NCI-H1105 (cell line): ENCODE data around the gene TBC1D2.
"Not testable (repeated sequence)": the region's sequence is repeated elsewhere in the genome, so short reads cannot be mapped to it uniquely, and the experiment has no call there.

ENCODE experiments used
- DNase-seq: peaks from one replicate; lab custom pipeline; 2025; lab: John Stamatoyannopoulos, UW

TBC1D2 gene

DNA sequence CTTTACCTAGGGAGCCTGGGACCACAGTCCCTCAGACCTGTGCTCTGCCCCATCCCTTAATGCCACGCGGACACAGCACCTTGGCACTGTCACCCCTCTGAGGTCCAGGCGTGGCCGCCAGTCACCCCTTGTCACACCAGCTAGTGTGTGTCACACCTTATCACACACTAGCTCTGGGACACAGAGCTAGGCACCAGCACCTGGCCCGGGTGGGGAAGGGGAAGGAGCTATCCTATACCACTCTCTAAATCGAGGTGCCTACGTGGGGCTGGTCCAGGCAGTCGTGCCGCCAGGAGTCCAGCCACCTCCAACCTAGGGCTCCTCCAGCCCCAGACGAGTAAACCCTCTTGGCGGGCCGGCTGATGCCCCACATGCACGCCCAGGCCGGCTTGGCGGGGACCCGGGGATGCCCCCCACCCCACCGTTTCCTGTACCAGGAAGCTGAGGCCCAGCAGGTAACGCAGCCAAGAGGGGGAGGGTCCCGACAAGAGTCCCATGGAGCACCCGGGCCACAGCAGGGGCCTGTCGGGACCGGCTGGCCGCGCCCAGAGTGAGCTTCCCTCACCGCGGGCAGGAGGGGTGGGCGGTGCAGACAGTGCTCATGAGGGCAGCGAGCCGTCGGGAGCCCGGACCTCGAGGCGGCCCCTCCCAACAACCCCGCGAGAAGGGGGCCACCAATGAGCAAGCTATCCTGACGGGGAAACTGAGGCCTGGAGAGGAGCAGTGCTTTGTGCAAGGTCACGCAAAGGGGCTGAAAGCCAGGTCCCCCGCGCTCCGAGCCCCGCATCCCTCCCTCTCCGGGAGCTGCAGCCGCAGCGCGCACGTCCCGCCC, 63.6 kb downstream of the TBC1D2 start:
- no peak for DNase-seq

DNA sequence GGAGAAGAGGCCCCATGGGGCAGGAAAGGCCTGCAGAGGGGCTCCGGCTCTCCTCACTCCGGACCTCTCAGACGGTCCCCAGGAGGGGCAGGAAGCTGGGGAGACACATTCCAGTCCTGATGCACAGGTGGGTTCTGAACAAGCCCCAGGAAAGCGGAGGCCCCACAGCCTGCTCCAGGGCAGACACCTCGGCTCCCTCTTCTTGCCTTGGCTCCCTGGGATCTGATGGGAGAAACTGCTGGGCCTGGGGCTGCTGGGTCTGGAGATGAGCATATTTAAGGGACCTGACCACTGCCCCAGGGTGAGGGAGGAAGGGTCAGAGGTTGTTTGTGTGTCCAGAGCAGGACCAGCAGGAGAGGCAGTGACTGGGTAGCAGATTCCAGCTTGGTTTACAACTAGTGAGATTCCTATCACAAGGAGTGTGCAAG, 64.3 kb downstream of the TBC1D2 start:
- DNase-seq, result no peak

DNA sequence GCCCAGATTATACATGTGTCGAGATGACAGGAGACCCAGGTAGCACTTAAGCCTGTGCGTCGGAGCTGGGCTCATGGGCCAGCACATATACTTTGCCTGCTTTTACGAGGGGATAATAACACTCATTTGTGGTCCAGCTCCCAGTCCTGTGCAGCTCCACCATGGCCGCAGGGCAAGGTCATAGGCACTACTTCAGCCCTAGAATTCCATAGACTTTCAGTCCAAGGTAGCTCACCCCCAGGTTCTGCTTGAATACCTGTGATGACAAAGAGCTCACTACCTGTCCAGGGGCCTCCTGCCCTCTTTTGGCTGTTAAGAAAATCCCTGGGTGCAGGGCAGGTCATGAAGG, 64.7 kb downstream of the TBC1D2 start:
- no peak for DNase-seq

DNA sequence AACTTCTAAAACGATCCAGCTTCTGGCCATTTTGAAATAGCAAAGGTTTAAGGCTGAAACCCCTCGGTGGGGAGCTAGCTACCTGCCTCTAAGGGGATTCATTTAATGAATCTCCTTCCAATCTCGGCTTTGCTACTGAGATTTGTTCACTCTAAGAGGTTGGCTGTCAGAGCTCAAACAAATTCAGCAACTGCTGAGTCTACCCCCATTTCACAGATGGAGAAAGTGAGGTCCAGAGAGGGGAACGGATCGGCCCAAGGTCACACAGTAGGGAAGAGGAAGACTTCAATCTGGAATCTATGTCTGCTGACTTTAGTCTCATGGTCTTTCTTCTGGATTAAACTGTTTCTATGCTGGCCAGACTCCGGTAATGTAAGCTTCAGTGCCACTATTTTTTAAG, 66.0 kb downstream of the TBC1D2 start:
- DNase-seq, result no peak

DNA sequence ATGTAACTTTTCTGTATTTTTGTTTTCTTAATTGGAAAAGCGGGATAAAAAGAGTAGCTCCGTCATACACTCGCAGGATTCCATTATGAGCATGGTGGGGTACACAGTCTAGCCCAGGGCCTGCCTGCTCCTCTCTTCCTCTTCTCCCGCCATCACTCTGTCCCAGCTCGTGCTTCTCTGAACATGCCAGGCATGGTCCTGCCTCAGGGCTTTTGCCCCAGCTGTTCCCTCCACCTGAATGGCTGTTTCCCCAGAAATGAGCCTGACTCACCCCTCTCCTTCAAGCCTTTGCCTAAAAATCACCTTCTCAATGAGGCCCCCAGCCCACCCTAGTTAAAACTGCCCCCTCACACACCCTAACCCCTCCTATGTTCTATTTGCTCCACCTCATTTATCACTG, 67.5 kb downstream of the TBC1D2 start:
- no peak for DNase-seq

DNA sequence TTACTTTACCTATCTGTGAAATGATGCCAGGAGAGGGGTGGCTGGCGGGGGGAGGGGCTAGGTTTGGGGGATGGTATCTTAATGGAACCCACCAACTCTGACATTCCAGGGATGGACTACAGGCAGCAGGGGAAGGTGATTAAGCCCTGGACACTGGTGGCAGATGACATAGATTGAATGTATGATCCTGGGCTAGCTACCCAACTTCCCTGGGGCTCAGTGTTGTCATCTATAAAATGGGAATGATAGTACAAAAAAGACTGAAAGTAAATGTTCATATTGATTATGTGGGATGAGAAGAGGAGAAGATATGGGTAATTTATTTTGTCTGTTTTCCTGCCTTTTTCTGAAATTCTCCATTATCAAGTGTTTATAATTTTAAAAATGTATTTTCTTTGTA, 69.2 kb downstream of the TBC1D2 start:
- no peak for DNase-seq

DNA sequence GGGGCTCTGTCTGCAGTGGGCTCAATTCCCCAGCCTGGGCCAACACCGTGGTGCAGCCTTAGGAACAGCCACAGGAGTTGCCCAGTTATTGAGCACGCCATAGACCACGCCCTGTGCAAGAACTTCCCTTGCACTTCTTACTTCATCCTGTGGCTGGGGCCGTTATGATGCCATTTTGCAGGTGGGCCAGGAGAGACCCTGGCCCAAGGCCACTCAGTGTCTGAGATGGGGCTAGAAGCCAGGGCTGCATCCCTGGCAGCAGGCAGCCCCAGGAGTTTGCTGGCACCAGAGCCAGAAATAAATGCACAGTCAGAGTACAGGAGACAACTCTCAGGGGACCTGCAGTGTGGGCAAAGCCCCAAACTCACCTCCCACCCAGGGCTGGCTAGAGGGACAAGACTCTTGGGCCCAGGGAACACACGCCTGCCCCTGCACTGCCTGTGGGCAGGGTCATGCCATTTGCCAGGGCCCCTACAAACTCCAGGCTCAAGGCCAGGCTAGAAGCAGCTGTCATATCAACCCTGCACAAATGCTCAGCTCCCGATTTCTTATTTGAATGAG, 69.8 kb downstream of the TBC1D2 start:
- DNase-seq, result no peak

DNA sequence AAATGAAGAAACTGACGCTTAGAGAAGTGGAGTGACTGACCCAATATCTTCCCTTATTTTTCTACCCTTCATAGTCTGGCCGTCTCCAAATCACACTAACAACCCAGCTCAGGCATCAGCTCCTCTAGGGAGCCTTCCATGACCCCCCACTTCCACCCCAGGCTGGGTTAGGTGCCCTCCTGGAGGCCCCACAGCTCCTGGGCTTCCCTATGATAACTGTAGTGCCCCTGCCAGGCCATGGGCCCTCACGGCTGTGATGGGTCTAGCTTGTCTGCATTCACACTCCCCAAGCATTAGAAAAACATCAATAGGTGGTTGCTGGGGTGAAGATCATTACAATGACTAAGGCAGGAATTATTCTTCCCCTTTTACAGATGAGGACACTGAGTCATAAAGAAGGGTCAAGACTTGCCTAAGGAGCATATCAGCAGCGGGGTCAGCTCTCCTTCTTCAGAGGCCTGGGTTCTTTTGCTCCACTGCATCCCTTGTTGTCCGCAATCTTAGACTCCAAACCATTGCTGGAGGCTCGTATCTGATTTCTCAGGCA, 70.4 kb downstream of the TBC1D2 start:
- DNase-seq, result no peak

DNA sequence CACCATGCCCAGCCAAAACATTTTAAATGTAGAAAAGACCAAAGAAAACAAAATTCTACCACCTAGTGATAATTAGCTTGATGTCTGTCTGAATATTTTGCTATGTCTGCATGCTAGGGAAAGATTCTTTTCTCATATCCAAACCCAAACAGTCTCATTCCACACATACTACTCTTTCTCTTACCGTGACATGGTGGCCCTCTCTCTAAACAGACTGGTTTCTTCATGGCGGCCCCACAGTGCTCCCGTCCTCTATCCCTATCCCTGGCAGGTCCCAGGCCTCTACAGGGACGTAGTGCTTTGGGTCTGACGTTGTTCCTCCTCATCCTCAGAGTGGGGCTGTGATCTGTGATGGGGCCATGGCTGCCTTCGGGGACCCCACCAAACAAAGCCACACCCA, 71.1 kb downstream of the TBC1D2 start:
- no peak for DNase-seq

DNA sequence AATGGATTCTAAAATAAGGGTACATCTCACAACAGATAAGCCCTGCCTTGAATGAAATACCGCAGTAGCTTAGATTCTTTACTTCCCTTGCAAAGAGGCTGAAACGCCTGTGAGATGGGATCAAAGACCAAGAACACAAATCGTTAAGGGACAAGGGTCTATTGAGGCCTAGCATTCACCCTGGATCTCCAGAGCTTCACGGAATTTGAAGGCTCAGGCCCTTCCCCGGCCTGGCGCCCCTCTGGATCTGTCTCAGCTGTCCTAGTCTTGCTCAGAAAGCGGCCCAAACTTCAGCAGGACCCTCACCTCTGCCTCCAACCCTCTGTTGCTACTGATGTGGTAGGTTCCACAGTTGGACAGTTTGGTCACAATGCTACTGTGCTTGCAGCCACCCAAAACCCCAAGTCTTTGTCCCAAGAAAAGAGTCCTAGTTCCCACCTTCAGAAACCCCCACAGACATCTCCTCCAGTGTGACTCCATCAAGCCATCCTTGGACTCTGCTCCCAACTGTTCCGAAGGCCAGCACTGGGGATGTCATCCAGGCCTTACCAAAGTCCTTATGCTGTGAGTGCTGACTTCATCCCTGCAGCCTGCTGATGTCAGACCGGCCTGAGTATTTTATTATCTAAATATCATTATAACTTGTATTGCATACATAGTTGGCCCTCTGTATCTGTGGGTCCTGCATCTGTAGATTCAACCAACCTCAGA, 72.4 kb downstream of the TBC1D2 start:
- no peak for DNase-seq

DNA sequence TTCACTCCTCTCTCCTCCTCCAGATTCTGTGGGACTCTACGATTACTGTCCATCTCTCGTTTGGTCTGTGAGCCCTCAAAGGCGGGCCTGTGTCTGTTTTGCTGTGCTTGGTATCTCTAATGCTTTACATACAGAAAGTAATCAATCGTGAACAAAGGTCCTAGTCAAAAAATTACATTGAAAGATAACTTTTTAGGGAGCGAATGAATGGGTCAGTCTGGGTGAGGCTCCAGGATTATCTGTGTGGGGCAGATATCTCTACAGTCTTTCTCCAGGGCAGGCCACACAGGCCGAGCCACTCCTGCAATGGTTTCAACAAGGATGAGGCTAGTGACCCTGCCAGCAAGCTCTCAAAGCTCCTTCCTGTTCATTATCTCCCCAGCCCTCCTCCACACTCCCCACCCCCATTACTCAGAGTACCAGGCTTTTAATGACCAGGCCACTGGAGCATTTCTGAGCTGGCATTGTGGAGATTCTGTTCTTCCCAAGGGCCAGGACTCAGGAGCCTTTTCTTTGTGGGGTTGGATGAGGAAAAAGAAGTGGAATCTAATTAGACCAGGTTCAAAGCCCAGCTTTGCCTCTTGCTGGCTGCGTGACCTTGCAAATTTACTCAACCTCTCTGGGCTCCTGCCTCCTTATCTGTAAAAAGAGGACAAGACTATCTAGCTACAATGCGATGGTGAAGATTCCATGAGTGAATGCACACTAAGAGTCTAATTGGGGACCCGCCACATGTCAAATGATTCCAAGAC, 73.2 kb downstream of the TBC1D2 start:
- DNase-seq, result no peak

DNA sequence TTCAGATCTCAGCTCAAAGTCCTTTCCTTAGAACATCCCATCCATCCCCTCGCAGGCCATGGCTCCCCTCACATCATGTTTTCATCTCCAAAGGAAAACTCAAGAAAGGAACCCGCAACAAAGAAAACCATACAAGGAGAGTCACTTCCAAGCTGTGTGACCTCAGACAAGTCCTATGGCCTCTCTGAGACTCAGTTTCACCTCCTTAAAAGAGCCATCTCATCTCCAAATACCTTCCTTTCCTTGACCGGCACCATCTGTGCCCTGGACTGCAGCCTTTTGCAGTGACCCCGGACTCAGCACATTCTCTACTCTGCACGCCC, 73.7 kb downstream of the TBC1D2 start:
- no peak for DNase-seq

DNA sequence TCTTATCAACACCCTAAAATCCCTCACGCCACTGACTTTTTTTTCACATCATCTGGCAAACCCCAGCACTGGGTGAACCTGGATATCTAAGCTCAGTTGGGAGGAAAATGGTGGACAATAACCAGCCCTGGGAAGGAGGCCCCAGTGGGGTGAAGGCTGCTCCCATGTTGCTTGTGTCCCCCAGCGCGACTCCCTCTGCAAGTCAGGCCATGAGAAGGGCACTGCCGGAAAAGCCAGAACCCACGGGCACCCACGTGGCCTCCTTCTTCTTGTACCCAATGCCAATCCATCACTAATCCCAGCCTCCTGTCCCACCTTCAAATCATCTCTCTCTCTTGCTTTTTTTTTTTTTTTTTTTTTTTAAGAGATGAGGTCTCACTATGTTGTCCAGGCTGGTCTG, 74.5 kb downstream of the TBC1D2 start:
- no peak for DNase-seq

DNA sequence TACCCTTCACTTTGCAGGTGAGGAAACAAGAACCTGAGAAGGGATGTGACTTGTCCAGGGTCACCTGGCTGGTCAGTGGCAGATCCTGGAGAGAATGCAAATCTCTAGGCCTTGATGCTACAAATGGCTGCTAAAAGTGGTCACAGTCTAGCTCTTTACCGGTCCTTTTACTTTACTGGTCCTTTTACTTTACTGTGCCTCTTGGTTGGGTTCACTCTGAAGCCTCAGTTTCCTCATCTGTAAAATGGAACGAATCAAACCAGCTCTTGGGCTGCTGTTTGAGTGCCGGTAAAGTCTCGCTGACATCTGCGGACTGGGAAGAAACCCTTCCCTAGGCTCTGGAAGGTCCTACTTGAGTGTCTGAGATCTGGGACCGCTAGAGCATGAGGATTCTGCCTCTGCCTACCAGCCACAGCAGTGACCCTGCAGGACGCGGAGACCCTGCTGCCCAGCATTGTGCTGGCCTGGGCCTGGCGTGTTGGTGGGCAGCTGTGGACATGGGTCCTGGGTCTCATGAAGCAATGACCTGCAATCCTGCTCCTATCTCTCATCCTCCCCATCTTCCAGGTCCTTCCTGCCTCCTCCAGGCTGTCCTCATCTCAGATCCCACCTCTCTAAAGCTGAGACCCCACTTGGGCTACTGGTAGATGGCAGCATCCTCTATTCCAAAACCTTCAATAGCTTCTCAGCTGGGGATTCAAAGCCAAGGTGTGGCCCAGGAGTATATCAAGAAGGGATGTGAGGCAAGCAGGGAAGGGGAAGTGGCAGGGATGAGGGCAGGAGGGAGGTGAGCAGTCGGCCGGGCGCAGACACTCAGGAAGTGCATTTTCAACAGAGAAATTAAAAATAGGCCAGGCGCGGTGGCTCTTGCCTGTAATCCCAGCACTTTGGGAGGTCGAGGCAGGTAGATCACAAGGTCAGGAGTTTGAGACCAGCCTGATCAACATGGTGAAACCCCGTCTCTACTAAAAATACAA, 76.3 kb downstream of the TBC1D2 start:
- DNase-seq, result no peak

DNA sequence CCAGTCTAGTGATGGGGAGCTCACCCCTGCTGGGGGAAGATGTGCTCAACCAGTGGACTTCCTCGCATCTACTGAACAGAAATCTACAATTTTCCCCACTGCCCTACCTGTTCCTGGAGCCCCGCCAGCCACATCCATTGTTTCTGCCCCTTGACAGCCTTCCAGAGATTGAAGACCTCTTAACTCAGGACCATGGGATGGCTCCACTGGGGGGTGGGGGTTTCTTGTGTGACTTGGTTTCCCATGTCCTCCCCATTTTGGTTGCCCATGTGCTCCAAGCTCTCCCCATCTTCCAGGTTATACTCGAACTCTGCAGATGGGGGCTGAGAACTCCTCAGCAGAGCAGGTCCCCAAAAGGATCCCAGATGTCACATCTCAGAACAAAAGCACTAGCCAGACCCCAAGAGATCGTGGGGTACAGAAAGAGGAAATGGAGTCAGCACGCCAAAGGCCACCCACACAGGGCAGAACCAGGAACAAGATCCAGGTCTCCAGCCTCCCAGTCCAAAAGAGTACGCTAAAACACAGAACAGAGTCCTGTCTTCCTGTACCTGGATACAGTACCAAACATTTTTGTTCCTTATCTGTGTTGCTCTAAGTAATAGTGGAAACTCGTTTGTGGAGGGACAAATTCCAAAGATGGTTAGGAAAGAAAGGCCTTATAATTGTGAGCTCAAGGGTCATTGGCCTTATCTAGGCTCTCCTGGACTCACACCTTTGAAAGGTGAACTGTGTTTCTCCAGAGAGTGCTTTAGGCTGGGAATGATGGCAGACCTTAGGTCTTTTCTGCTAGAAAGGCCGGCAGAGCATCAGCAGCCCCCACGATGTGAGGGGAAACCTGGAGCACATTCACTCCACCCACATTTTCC, 78.8 kb downstream of the TBC1D2 start:
- DNase-seq, result no peak

DNA sequence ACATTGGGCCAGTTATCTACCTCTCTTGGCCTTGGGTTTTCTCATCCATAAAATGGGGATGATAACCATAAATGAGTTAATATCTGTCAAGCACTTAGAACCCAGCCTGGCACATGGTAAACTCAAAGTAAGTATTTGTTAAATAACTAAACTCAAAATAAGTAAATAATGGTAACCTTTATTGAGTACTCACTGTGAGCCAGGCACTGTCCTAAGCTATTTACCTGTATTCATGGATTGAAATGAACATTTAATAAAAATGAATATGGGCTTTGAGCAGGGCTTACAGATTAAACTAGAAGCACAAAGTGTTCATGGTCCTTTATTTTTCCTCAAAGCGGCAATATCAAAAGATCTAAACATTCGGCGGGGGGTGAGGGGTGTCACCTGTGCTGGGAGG, 79.7 kb downstream of the TBC1D2 start:
- DNase-seq, result no peak

DNA sequence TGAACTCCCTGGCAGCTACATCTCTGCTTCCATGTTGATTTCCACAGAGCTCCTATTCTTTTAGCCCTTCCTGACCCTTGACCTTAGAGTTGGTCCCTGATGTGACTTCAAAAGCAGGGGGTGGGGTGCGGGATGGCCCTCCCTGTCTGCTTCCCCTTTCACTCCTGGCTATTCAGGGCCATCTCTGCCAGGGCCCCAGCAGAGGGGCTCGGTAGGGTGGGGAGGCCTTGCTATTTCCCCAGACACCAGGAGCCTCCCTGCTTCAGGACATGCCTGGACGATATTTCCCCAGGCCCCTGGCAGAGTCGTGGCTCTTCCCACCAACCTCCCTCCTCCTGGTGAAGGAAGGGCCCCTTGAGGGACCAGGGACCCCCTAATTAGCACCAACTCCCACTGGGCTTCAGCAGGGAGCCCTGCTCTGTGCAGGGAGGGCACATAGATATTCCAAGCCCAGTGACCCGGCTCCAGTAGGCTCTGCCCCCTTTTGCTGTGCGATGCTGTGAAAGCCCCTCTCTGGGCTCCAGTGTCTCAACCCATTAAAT, 80.3 kb downstream of the TBC1D2 start:
- DNase-seq, result no peak

DNA sequence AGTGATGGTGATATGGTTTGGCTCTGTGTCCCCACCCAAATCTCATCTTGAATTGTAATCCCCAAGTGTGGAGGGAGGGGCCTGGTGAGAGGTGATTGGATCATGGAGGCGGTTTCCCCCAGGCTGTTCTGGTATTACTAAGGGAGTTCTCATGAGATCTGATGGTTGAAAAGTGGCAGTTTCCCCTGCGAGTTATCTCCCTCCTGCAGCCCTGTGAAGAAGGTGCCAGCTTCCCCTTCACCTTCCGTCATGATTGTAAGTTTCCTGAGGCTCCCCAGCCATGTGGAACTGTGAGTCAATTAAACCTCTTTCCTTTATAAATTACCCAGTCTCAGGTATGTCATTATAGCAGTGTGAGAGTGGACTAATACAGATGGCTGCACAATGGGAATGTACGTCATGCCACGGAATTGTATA, 80.9 kb downstream of the TBC1D2 start:
- DNase-seq, result not testable (repeated sequence)

DNA sequence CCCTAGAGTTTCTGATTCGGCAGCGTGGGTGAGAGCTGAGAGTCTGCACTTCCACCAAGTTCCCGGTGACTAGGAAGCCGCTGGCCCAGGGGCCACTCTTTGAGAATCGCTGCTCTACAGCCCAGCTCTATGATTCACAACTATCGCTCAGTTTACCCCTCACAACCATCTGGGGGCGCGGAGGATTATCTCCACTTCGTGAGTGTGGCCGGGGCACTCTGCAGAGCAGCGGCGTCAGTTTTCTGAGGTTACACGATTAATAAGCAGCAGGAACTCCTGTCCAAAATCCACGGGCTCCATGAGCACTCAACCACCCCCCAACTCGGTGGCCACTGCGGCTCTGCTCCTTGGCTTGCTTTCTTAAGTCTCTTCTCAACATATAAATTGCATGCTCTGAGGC, 82.3 kb downstream of the TBC1D2 start:
- DNase-seq, result no peak

DNA sequence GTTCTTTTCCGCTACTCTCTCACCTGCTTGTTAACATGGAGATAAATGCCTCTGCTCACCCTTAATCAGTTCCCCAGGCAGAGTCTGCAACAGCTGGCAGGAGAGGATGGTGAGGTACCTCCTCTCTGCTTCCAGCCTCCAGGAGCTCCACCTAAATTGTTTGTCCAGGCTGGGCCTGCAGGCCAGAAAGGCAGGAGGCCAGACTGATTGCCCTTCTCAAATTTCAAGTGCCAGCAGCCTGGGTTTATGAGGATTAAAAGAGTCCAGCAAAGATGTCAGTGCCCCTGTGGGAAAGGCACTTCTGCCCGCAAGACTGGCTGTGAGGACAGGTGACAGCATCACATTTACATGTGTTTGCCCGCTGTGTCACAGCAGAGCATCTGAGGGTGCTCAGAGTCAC, 82.8 kb downstream of the TBC1D2 start:
- DNase-seq, result peak; percentile 81
